Limb (tissue), 2 donors: ENCODE data around the gene IPMK.
A peak's percentile ranks its signal among the peaks of the same experiment; 100 is the strongest.

Experiments used
- DNase-seq, 2 donors: peaks; one replicate each; pipeline ENCODE4 v3.0.0-alpha.2; 2016; ENCODE audit errors: extremely low spot score in 2 of 2

The IPMK gene

GRCh38 chr10:58220769-58221451 lies 46.8 kb downstream of the IPMK start:
- DNase-seq = no peak

GRCh38 chr10:58219875-58220274 lies 47.8 kb downstream of the IPMK start:
- no peak for DNase-seq

- DNase-seq = no peak
Observed at GRCh38 chr10:58217612-58218011, 50.1 kb downstream of the IPMK start.

GRCh38 chr10:58212622-58213021 lies 55.1 kb downstream of the IPMK start:
- no peak for DNase-seq

- DNase-seq = no peak
Observed at GRCh38 chr10:58210160-58210559, 57.5 kb downstream of the IPMK start.

- no peak for DNase-seq
Observed at GRCh38 chr10:58209669-58210068, 58.0 kb downstream of the IPMK start.

GRCh38 chr10:58206251-58206650 lies 61.4 kb downstream of the IPMK start:
- no peak for DNase-seq

- DNase-seq = no peak
Observed at GRCh38 chr10:58201704-58202103, 66.0 kb downstream of the IPMK start.

- peak in 1 of 2 donors; percentile 3 for DNase-seq
Observed at GRCh38 chr10:58189269-58189668, 78.4 kb downstream of the IPMK start.

- DNase-seq = no peak
Observed at GRCh38 chr10:58184120-58184670, 83.5 kb downstream of the IPMK start.

GRCh38 chr10:58180666-58181065 lies 87.0 kb downstream of the IPMK start:
- no peak for DNase-seq

- no peak for DNase-seq
Observed at GRCh38 chr10:58179238-58179637, 88.5 kb downstream of the IPMK start.

GRCh38 chr10:58178811-58179210 lies 88.9 kb downstream of the IPMK start:
- DNase-seq = no peak

GRCh38 chr10:58177362-58177947 lies 90.2 kb downstream of the IPMK start:
- peak in 1 of 2 donors; percentile 64 for DNase-seq

GRCh38 chr10:58175990-58176900 lies 91.4 kb downstream of the IPMK start:
- DNase-seq = peak in 1 of 2 donors; percentile 44

GRCh38 chr10:58174831-58175230 lies 92.9 kb downstream of the IPMK start:
- no peak for DNase-seq

GRCh38 chr10:58173391-58173790 lies 94.3 kb downstream of the IPMK start:
- DNase-seq = no peak

- DNase-seq = no peak
Observed at GRCh38 chr10:58171146-58171545, 96.5 kb downstream of the IPMK start.

- DNase-seq = no peak
Observed at GRCh38 chr10:58164517-58164916, 103.2 kb downstream of the IPMK start.

- DNase-seq = no peak
Observed at GRCh38 chr10:58158806-58159205, 108.9 kb downstream of the IPMK start.

GRCh38 chr10:58157076-58157766 lies 110.5 kb downstream of the IPMK start:
- no peak for DNase-seq
